K562 (cell line): ENCODE results near the gene TNIK. TPM values are rescaled to one million over a fixed set of nuclear protein-coding genes. Genes with fewer than 3 reads are reported as not detected.

Experiments used
- ATAC-seq: fragments of 200-7000 bp; cut with Tn5 transposase; 3 replicates; pipeline ENCODE4 v1.9.1; 2020; ENCODE audit warnings: moderate library complexity
- BruUV-seq: library from RNA; stranded (reverse); fragments of 400-500 nt; replicated peaks from 2 replicates; lab custom pipeline; 2021; lab: Mats Ljungman, UMichigan
- CTCF ChIA-PET: fragments of 300-600 bp; formaldehyde crosslinking; extraction: SDS; loops from one replicate; lab custom pipeline; 2021; ENCODE audit warnings: low intra/inter-chr PET ratio; lab: Yijun Ruan, JAX
- POLR2A ChIA-PET: fragments of 300-600, 350-650 bp; sonication (Branson Sonifier 250); formaldehyde crosslinking; extraction: SDS; loops from one replicate; lab custom pipeline; 2021; ENCODE audit warnings: antibody characterized with exemption, inconsistent platforms; lab: Yijun Ruan, JAX
- DNase-seq, 4 experiments: peaks; one replicate each; pipeline versions ENCODE4 v3.0.0 to v3.0.0-alpha.2; 2011 to 2018; ENCODE audit warnings: low spot score in 3 of 4, mixed read lengths in 3 of 4; ENCODE audit errors: extremely low read depth in 1 of 4
- FAIRE-seq: peaks from 2 replicates; lab custom pipeline; 2011; peaks lifted over from hg19 to GRCh38; lab: Jason Lieb, UNC
- H2AFZ ChIP-seq: 2 replicates; pipeline ENCODE4 v1.6.0; 2011; ENCODE audit warnings: low read depth, low read length, control low read depth, inconsistent platforms
- H3K27ac ChIP-seq: fragments of 200-600 bp; 3 replicates; pipeline ENCODE4 v1.8.0; 2011; ENCODE audit warnings: low read depth, mild to moderate bottlenecking, control low read depth, inconsistent platforms, low read length, moderate library complexity, mixed read lengths; ENCODE audit errors: extremely low read depth
- H3K27me3 ChIP-seq, 2 experiments: fragments of 300-600 bp in 1 of 2; 2 replicates in 1 of 2; 3 replicates in 1 of 2; pipeline versions ENCODE4 v1.6.0 to v1.8.0; 2011; ENCODE audit warnings: inconsistent platforms in 2 of 2, low read length in 2 of 2, mild to moderate bottlenecking in 1 of 2, mixed read lengths in 1 of 2, moderate library complexity in 1 of 2; ENCODE audit not compliant: control insufficient read depth in 2 of 2, insufficient read depth in 2 of 2
- H3K36me3 ChIP-seq: fragments of 300-600 bp; 3 replicates; pipeline ENCODE4 v1.8.0; 2011; ENCODE audit warnings: mild to moderate bottlenecking, low read length, inconsistent platforms; ENCODE audit not compliant: control insufficient read depth, insufficient read depth
- H3K4me1 ChIP-seq, 2 experiments: fragments of 200-600 bp in 1 of 2; replicated peaks in 1 of 2; 2 replicates in 1 of 2; 3 replicates in 1 of 2; pipeline versions ENCODE4 v1.5.1 to v1.8.0; 2011; ENCODE audit warnings: inconsistent platforms in 2 of 2, low read length in 2 of 2, mild to moderate bottlenecking in 1 of 2, mixed read lengths in 1 of 2, moderate library complexity in 1 of 2; ENCODE audit not compliant: control insufficient read depth in 2 of 2, insufficient read depth in 2 of 2
- H3K4me2 ChIP-seq: 2 replicates; pipeline ENCODE4 v1.6.1; 2011; ENCODE audit warnings: low read length, control low read depth, inconsistent platforms, mixed read lengths; ENCODE audit not compliant: insufficient read depth
- H3K4me3 ChIP-seq: fragments of 200-600 bp; sonication (generic), shearing (Covaris generic); 2 replicates; pipeline ENCODE4 v1.5.1; 2016; ENCODE audit warnings: control low read depth, inconsistent platforms
- H3K79me2 ChIP-seq: fragments of 200-600 bp; 3 replicates; pipeline ENCODE4 v1.8.0; 2011; ENCODE audit warnings: low read length, inconsistent platforms; ENCODE audit not compliant: control insufficient read depth, insufficient read depth
- H3K9ac ChIP-seq, 2 experiments: 2 replicates each; pipeline versions ENCODE4 v1.6.0 to v1.6.1; 2011; ENCODE audit warnings: low read depth in 2 of 2, low read length in 2 of 2, control low read depth in 1 of 2, inconsistent platforms in 1 of 2, mild to moderate bottlenecking in 1 of 2, mixed read lengths in 1 of 2; ENCODE audit not compliant: insufficient read depth in 1 of 2
- H3K9me1 ChIP-seq: one replicate; pipeline ENCODE4 v1.6.0; 2011; ENCODE audit warnings: inconsistent platforms, mild to moderate bottlenecking, low read length, moderate library complexity; ENCODE audit not compliant: control insufficient read depth, insufficient read depth
- H3K9me3 ChIP-seq: replicated peaks from 2 replicates; pipeline ENCODE4 v1.5.1; 2011; ENCODE audit warnings: low read depth, low read length, inconsistent platforms; ENCODE audit not compliant: control insufficient read depth, insufficient read depth
- H4K20me1 ChIP-seq: replicated peaks from 2 replicates; pipeline ENCODE4 v1.6.1; 2011; ENCODE audit warnings: low read length, inconsistent platforms, mixed read lengths; ENCODE audit not compliant: control insufficient read depth, insufficient read depth
- CBFB ChIP-seq: sonication (generic); formaldehyde crosslinking; IDR thresholded peaks from 2 replicates; pipeline ENCODE4 v1.4.0; 2020; ENCODE audit warnings: mild to moderate bottlenecking, missing genetic modification reagents
- ETV5 ChIP-seq: sonication (generic); formaldehyde crosslinking; IDR thresholded peaks from 2 replicates; pipeline ENCODE4 v1.4.0; 2020; ENCODE audit warnings: low read depth, mild to moderate bottlenecking, missing genetic modification reagents
- FIP1L1 ChIP-seq: fragments of 200-400 bp; formaldehyde crosslinking; IDR thresholded peaks from 2 replicates; pipeline ENCODE4 v1.6.1; 2018; ENCODE audit warnings: mild to moderate bottlenecking, low read depth, low read length; ENCODE audit not compliant: poor library complexity, severe bottlenecking
- FOXP1 ChIP-seq: sonication (generic); formaldehyde crosslinking; IDR thresholded peaks from 2 replicates; pipeline ENCODE4 v1.8.0; 2022; ENCODE audit warnings: mild to moderate bottlenecking, missing genetic modification reagents
- HNRNPL ChIP-seq: fragments of 200-400 bp; formaldehyde crosslinking; IDR thresholded peaks from 2 replicates; pipeline ENCODE4 v1.6.1; 2017; ENCODE audit warnings: low read depth, mild to moderate bottlenecking, low read length
- L3MBTL2 ChIP-seq: fragments of 450-650 bp; IDR thresholded peaks from 2 replicates; pipeline ENCODE4 v1.6.1; 2016; ENCODE audit warnings: mild to moderate bottlenecking, moderate library complexity
- MCM2 ChIP-seq: fragments of 450-650 bp; IDR thresholded peaks from 2 replicates; pipeline ENCODE4 v1.6.1; 2017; ENCODE audit warnings: low read depth, mild to moderate bottlenecking
- NFATC3 ChIP-seq: fragments of 450-650 bp; IDR thresholded peaks from 2 replicates; pipeline ENCODE4 v1.6.1; 2017; ENCODE audit warnings: mild to moderate bottlenecking
- OTX1 ChIP-seq: fragments of 450-650 bp; formaldehyde crosslinking; IDR thresholded peaks from 2 replicates; pipeline ENCODE4 v1.4.0; 2022; ENCODE audit warnings: mild to moderate bottlenecking
- RCOR1 ChIP-seq, 2 experiments: IDR thresholded peaks; 2 replicates each; pipeline ENCODE4 v1.6.1; 2012; ENCODE audit warnings: low read depth in 2 of 2, low read length in 2 of 2, borderline replicate concordance in 1 of 2, improper control_type of control experiment in 1 of 2
- SMARCA5 ChIP-seq: fragments of 450-650 bp; IDR thresholded peaks from 2 replicates; pipeline ENCODE4 v1.6.1; 2016
- SREBF2 ChIP-seq: sonication (generic); formaldehyde crosslinking; IDR thresholded peaks from 2 replicates; pipeline ENCODE4 v1.4.0; 2020; ENCODE audit warnings: mild to moderate bottlenecking, missing genetic modification reagents
- ZNF3 ChIP-seq: fragments of 250-450 bp; sonication (Bioruptor Pico); IDR thresholded peaks from 2 replicates; pipeline ENCODE4 v1.5.0; 2021; ENCODE audit warnings: mild to moderate bottlenecking, moderate library complexity
- ZNF311 ChIP-seq: fragments of 250-450 bp; sonication (Bioruptor Pico); IDR thresholded peaks from 2 replicates; pipeline ENCODE4 v1.4.0; 2020; ENCODE audit warnings: mild to moderate bottlenecking, moderate library complexity
- ZNF41 ChIP-seq: fragments of 250-450 bp; sonication (Bioruptor Pico); conservative IDR thresholded peaks from 2 replicates; pipeline ENCODE4 v1.4.0; 2020; ENCODE audit warnings: mild to moderate bottlenecking
- ZNF766 ChIP-seq: fragments of 200-800 bp; sonication (Bioruptor generic); conservative IDR thresholded peaks from 2 replicates; pipeline ENCODE4 v1.6.1; 2016; ENCODE audit warnings: missing genetic modification characterization, missing compliant biosample characterization
- ZSCAN29 ChIP-seq: fragments of 450-650 bp; IDR thresholded peaks from 2 replicates; pipeline ENCODE4 v1.6.1; 2017
- in situ Hi-C: fragments of 300-500 bp; cut with MboI; formaldehyde crosslinking; loops from 4 replicates; pipeline ENCODE4 v1.15.0; 2018; ENCODE audit warnings: inconsistent platforms, mixed read lengths
- intact Hi-C: fragments of 100-400 bp; cut with micrococcal nuclease; formaldehyde crosslinking; loops from 2 replicates; pipeline ENCODE4 v1.14.2; 2022
- polyA plus RNA-seq, 8 experiments: library from polyadenylated mRNA; depleted of rRNA in 4 of 8; stranded (reverse) in 5 of 8; unstranded in 3 of 8; fragments of >200 nt; fragmentation: Nextera tagmentation in 2 of 8; fragmentation: Illumina TruSeq in 1 of 8; extraction: Ambion mirVana in 2 of 8; extraction: Trizol in 1 of 8; gene quantifications; 2 replicates each; pipeline versions ENCODE4 v1.2.1 to v1.2.3, GENCODE V29; 2011 to 2014; ENCODE audit warnings: inconsistent platforms in 1 of 8, missing spikeins in 1 of 8
- total RNA-seq, 7 experiments: library from RNA; depleted of rRNA in 6 of 7; stranded (reverse); fragments of >200 nt in 6 of 7; fragmentation: Illumina TruSeq in 2 of 7; extraction: Trizol in 2 of 7; gene quantifications; 2 replicates each; pipeline versions ENCODE4 v1.2.1 to v1.2.3, GENCODE V29; 2011 to 2021; ENCODE audit warnings: low replicate concordance in 1 of 7
- TF ChIP-seq, protein P1 (sequence below): fragments of 250-450 bp; sonication (Bioruptor Pico); IDR thresholded peaks from 2 replicates; pipeline ENCODE4 v1.4.0; 2020; ENCODE audit warnings: mild to moderate bottlenecking
- TF ChIP-seq, protein P2 (sequence below): sonication (generic); formaldehyde crosslinking; IDR thresholded peaks from 2 replicates; pipeline ENCODE4 v1.8.1; 2023; ENCODE audit warnings: mild to moderate bottlenecking, missing genetic modification reagents

The TNIK gene
- total and polyA plus RNA-seq, 9 of the 15 experiments (the other 6 are each of a cell fraction or from before 2014, with no cell fraction given): 6.6 to 39.0 (median 24.7) TPM

DNA sequence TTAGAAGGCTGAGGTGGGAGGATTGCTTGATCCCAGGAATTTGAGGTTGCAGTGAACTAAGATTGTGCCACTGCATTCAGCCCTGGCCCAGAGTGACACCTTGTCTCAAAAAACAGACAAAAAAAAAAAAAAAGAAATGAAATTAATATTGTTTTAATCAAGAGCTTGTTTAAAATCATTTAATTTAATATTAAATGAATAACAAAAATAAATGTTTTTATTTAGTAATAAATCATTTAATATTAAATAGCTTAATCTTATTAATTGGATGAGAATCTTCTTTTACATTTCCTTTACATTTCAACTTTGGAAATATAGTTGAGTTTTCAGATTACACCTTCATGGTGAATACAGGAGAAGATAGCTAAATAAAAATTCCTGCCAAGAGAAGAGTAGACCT, 29.7 kb downstream of the TNIK start:
- Histone ChIP-seq H3K9me3 (no peaks in the 10 kb centered on the region), H3K79me2 (peaks cover 75% of the 10 kb centered on the region), H3K9ac (0 out of 4 replicates have a peak overlapping the region, but pooled peaks of 1 of the 2 experiments have one; percentile 11), H4K20me1 (no peaks in the 10 kb centered on the region), H3K36me3 (no peaks in the 10 kb centered on the region), H3K27me3 (no peaks in the 10 kb centered on the region), H3K4me1 (peaks cover 15 to 45% of the 10 kb centered on the region in 2 experiments), H3K9me1 (no peaks in the 10 kb centered on the region), H3K4me3 (no peak overlapping the region), H2AFZ (no peak overlapping the region), H3K4me2 (no peak overlapping the region), H3K27ac (no peak overlapping the region)
- no peak for FAIRE-seq
- no peak for DNase-seq
- no peak for ATAC-seq
- in situ Hi-C loops: no loop called here
- ChIA-PET POLR2A (interaction anchor here (0.8 kb wide), 1 partner anchor 269 kb away, joined by 3 read pairs; no protein-coding TSS in a partner anchor), CTCF (no interaction called here)
- intact Hi-C loops: no loop called here
- no peak for TF ChIP-seq L3MBTL2
- TF ChIP-seq, protein P1, sequence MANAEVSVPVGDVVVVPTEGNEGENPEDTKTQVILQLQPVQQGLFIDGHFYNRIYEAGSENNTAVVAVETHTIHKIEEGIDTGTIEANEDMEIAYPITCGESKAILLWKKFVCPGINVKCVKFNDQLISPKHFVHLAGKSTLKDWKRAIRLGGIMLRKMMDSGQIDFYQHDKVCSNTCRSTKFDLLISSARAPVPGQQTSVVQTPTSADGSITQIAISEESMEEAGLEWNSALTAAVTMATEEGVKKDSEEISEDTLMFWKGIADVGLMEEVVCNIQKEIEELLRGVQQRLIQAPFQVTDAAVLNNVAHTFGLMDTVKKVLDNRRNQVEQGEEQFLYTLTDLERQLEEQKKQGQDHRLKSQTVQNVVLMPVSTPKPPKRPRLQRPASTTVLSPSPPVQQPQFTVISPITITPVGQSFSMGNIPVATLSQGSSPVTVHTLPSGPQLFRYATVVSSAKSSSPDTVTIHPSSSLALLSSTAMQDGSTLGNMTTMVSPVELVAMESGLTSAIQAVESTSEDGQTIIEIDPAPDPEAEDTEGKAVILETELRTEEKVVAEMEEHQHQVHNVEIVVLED (CRISPR knock-in tag): no peak
- TF ChIP-seq SMARCA5: no peak
- TF ChIP-seq, protein P2, sequence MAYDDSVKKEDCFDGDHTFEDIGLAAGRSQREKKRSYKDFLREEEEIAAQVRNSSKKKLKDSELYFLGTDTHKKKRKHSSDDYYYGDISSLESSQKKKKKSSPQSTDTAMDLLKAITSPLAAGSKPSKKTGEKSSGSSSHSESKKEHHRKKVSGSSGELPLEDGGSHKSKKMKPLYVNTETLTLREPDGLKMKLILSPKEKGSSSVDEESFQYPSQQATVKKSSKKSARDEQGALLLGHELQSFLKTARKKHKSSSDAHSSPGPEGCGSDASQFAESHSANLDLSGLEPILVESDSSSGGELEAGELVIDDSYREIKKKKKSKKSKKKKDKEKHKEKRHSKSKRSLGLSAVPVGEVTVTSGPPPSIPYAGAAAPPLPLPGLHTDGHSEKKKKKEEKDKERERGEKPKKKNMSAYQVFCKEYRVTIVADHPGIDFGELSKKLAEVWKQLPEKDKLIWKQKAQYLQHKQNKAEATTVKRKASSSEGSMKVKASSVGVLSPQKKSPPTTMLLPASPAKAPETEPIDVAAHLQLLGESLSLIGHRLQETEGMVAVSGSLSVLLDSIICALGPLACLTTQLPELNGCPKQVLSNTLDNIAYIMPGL (CRISPR knock-in tag): no peak
- TF ChIP-seq NFATC3: no peak
- TF ChIP-seq FOXP1 (CRISPR knock-in tag): no peak
- no peak for TF ChIP-seq SREBF2 (CRISPR knock-in tag)
- TF ChIP-seq ETV5 (CRISPR knock-in tag): no peak
- no peak for TF ChIP-seq ZNF311 (CRISPR knock-in tag)
- no peak for TF ChIP-seq ZSCAN29
- no peak for TF ChIP-seq MCM2
- no peak for TF ChIP-seq ZNF3 (CRISPR knock-in tag)
- no peak for TF ChIP-seq ZNF41
- TF ChIP-seq RCOR1 (IDR thresholded peaks at IDR 0.05; ENCODE audit: borderline replicate concordance in 1 of 2, low read depth in 2 of 2, low read length in 2 of 2): no peak
- TF ChIP-seq FIP1L1: no peak
- TF ChIP-seq ZNF766 (CRISPR knock-in tag): no peak
- TF ChIP-seq CBFB: no peak
- no peak for TF ChIP-seq HNRNPL
- TF ChIP-seq OTX1 (CRISPR knock-in tag): no peak
- no TSS peak for BruUV-seq
